Tibial artery (tissue), 4 donors: ENCODE data around the gene NPAS3.

Experiments
- DNase-seq, 2 donors: peaks; one replicate each; pipeline ENCODE4 v3.0.0-alpha.2; 2019
- H3K27ac ChIP-seq, 2 donors: fragments of 200-600 bp; sonication (generic) in 1 of 2; 1 replicate in 1 of 2; 2 replicates in 1 of 2; pipeline ENCODE4 v1.5.1; 2018 to 2019; ENCODE audit warnings: mild to moderate bottlenecking in 1 of 2
- H3K27me3 ChIP-seq, 2 donors: fragments of 200-600 bp; sonication (generic) in 1 of 2; one replicate each; pipeline versions ENCODE4 v1.5.1 to v1.6.0; 2016 to 2019
- H3K36me3 ChIP-seq, 3 donors: fragments of 200-600 bp; sonication (generic) in 2 of 3; one replicate each; pipeline ENCODE4 v1.5.1; 2016 to 2019; ENCODE audit warnings: mild to moderate bottlenecking in 2 of 3
- H3K4me1 ChIP-seq, 4 donors: fragments of 200-600 bp; sonication (generic) in 2 of 4; 1 replicate in 3 of 4; 2 replicates in 1 of 4; pipeline ENCODE4 v1.5.1; 2016 to 2019
- H3K4me3 ChIP-seq, 2 donors: fragments of 200-600 bp; sonication (generic) in 1 of 2; 1 replicate in 1 of 2; 2 replicates in 1 of 2; pipeline ENCODE4 v1.5.1; 2018 to 2019; ENCODE audit warnings: mild to moderate bottlenecking in 2 of 2
- H3K9me3 ChIP-seq, 3 donors: fragments of 200-600 bp; sonication (generic) in 1 of 3; one replicate each; pipeline ENCODE4 v1.5.1; 2016 to 2019
- CTCF ChIP-seq, 2 experiments: fragments of 200-600 bp in 1 of 2; fragments of 450-650 bp in 1 of 2; IDR thresholded peaks; one replicate each; pipeline ENCODE4 v1.5.1; 2017 to 2019; ENCODE audit warnings: antibody characterized with exemption in 2 of 2, mild to moderate bottlenecking in 1 of 2, moderate library complexity in 1 of 2
- intact Hi-C: fragments of 100-400 bp; cut with DNase I; formaldehyde crosslinking; loops from one replicate; pipeline ENCODE4 v1.15.0; 2023; ENCODE audit warnings: low total_unique reads

NPAS3 gene

DNA sequence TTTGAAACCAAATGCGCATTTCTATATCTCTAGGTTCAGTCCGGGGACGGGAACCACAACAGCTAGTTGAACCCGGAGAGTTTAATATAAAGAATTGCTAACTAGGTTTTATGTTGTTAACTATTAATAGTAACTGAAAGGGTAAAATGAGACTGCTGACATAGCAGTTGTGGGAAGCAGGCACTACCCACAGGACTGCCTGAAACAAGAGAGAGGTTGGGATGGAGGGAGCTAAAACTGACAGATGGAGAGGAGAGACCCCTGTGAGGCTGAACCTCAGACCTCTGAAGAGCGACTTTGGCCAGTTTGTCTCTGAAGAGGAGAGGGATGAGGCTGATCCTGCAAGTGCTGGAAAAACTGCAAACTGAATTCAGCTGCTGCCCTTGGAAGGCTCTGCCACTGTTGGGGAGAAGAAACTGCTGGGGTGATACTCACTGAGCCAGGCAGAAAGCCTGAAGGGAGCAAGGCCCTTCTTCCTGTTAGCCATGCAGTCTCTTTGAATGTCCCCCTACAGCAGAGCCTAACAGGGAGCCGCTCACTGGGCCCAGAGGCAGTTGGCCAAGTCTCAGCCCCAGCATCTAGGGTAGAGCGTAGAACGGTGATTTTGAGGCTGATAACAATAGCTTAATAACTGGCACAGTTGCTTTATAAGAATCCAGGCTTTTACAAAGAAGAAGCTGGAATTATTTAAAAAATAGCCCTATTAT lies 172.2 kb downstream of the NPAS3 start:
- Histone ChIP-seq H3K27ac (no peak overlapping the region), H3K4me3 (no peak overlapping the region), H3K27me3 (no peaks in the 10 kb centered on the region), H3K36me3 (no peaks in the 10 kb centered on the region), H3K9me3 (no peaks in the 10 kb centered on the region), H3K4me1 (no peaks in the 10 kb centered on the region)
- TF ChIP-seq CTCF (IDR thresholded peaks at IDR 0.05): no peak
- no peak for DNase-seq
- intact Hi-C loops: no loop called here

DNA sequence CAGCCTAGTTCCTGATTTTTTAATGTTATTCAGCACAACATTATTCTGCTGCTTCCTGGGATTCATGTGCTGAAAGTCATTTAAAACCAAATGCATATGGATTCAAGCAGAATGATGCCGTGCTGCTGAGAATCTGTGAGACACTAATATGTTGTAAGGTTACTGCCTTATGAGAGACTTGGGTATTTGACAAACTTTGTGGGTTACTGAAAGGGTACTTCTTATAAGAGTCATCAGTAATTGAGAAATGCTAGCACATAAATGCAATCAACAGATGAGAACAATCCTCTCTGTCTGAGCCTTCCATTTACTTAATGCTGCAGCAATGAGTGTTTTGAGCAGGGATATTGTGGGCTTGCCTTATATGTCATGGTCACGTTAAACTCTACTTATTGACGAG lies 175.7 kb downstream of the NPAS3 start:
- Histone ChIP-seq H3K4me1 (no peaks in the 10 kb centered on the region), H3K27me3 (no peaks in the 10 kb centered on the region), H3K36me3 (no peaks in the 10 kb centered on the region), H3K4me3 (no peak overlapping the region), H3K27ac (no peak overlapping the region), H3K9me3 (no peaks in the 10 kb centered on the region)
- intact Hi-C loops: no loop called here
- no peak for TF ChIP-seq CTCF (IDR thresholded peaks at IDR 0.05)
- DNase-seq: no peak

GRCh38 chr14:33118668-33119067 lies 180.0 kb downstream of the NPAS3 start:
- Histone ChIP-seq H3K36me3 (no peaks in the 10 kb centered on the region), H3K9me3 (no peaks in the 10 kb centered on the region), H3K27me3 (no peaks in the 10 kb centered on the region), H3K4me3 (no peak overlapping the region), H3K27ac (no peak overlapping the region), H3K4me1 (no peaks in the 10 kb centered on the region)
- intact Hi-C loops: no loop called here
- DNase-seq: no peak
- TF ChIP-seq CTCF (IDR thresholded peaks at IDR 0.05): no peak

DNA sequence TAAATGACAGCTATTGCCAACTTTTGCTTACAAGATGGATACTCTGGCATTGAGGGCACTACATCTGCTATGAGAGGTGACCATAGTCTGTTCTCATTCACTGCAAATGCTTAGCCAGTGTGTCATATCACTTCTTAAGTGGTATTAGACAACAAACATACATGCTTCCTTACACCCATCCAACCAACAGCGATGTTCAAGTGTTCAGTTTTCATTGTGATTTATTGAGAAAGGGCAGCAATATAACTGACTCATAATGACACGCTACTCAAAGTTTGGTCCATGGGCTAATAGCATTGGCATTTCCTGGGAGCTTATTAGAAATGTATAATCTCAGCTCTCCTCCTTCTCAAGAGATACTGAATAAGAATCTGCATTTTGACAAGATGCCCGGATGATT lies 181.7 kb downstream of the NPAS3 start:
- Histone ChIP-seq H3K27ac (no peak overlapping the region), H3K36me3 (no peaks in the 10 kb centered on the region), H3K27me3 (no peaks in the 10 kb centered on the region), H3K4me1 (no peaks in the 10 kb centered on the region), H3K4me3 (no peak overlapping the region), H3K9me3 (no peaks in the 10 kb centered on the region)
- intact Hi-C loops: no loop called here
- no peak for TF ChIP-seq CTCF (IDR thresholded peaks at IDR 0.05)
- DNase-seq: no peak

- no peaks in the 10 kb centered on the region for H3K9me3 ChIP-seq
- H3K27me3 ChIP-seq: no peaks in the 10 kb centered on the region
- no peak for TF ChIP-seq CTCF (IDR thresholded peaks at IDR 0.05)
- no peak overlapping the region for H3K4me3 ChIP-seq
- H3K36me3 ChIP-seq: no peaks in the 10 kb centered on the region
- H3K4me1 ChIP-seq: no peaks in the 10 kb centered on the region
- no peak overlapping the region for H3K27ac ChIP-seq
- no peak for DNase-seq
- intact Hi-C loops: no loop called here
These were observed 182.3 kb downstream of the NPAS3 start for GRCh38 chr14:33120966-33121365.

DNA sequence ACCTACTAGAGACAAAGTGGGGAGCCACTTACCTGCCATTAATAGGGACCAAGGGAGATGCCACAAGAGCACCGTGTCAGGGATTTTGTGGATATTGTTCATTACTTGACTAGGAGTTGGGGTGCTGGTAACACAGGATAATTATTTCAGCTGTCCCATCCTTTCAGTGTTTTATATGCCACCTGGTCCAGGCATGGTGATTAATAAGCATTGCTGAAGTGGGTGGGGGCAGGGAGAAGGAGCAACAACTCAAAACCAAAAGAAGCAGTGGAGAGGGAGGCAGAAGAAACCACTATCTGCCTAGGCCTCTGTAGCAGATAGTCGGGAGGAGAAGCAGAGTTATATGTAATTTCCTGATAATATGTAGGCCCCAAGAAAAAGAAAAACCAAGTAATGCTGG lies 184.6 kb downstream of the NPAS3 start:
- DNase-seq: no peak
- Histone ChIP-seq H3K4me1 (no peaks in the 10 kb centered on the region), H3K27ac (no peak overlapping the region), H3K36me3 (no peaks in the 10 kb centered on the region), H3K4me3 (no peak overlapping the region), H3K9me3 (no peaks in the 10 kb centered on the region), H3K27me3 (no peaks in the 10 kb centered on the region)
- intact Hi-C loops: no loop called here
- TF ChIP-seq CTCF (IDR thresholded peaks at IDR 0.05): no peak
